Measurements from ENCODE around the gene PIGA. TPM values are rescaled to one million over a fixed set of nuclear protein-coding genes. Genes with fewer than 3 reads are reported as not detected.

PIGA gene
- polyA plus RNA-seq, 3 donors, result 6.3 to 36.1 (median 6.4) TPM

DNA sequence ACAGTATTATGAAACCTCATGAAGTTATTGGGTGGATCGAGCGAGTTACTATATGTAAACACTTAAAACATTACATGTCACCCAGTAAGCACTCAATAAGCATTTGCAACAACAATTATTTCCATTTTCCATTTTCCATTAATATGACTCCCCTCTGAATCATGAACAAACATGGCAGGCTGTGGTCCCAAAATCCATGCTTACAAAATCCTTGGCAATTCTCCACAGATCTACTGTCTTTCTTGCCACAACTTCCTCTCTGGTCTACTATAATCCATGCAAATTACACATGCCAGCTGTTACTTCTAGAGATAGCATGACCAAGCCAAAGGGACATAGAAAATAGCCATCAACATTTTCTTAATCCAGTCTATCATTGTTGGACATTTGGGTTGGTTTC is 41.9 kb downstream of the PIGA start:
- H3K9me3 ChIP-seq (replicated peaks in 1 of 2; ENCODE audit: control insufficient read depth in 1 of 2, insufficient read depth in 1 of 2, low read length in 2 of 2), result no peaks in the 10 kb centered on the region
- intact Hi-C loops (cut with micrococcal nuclease), result no loop called here
- no CpG with 5 or more reads among the region's 2 CpGs for WGBS (ENCODE audit: insufficient coverage)
- peaks cover 8 to 9% of the 10 kb centered on the region in 2 donors for H3K4me1 ChIP-seq (ENCODE audit: control insufficient read depth in 1 of 2, insufficient read depth in 2 of 2, low read length in 2 of 2)
- H3K27me3 ChIP-seq (ENCODE audit: control insufficient read depth in 2 of 2, insufficient read depth in 2 of 2, low read length in 2 of 2), result peaks cover 0 to 5% of the 10 kb centered on the region in 2 donors
- H3K36me3 ChIP-seq (replicated peaks in 1 of 2; ENCODE audit: control insufficient read depth in 1 of 2, insufficient read depth in 2 of 2, low read length in 2 of 2), result no peaks in the 10 kb centered on the region
- no peaks in the 10 kb centered on the region for H3K79me2 ChIP-seq (ENCODE audit: insufficient read depth, low read length)
- Mint-ChIP-seq H3K27ac (no peak overlapping the region), H3K4me3 (no peak overlapping the region), H3K36me3 (no peaks in the 10 kb centered on the region), H3K27me3 (ENCODE audit: low read depth in 3 of 3) (peaks cover 0 to 13% (median 0%) of the 10 kb centered on the region in 3 donors), H3K9me3 (peaks cover 0 to 1% (median 0%) of the 10 kb centered on the region in 7 donors), H3K4me1 (peaks cover 9% of the 10 kb centered on the region)
- TF ChIP-seq, protein P1, sequence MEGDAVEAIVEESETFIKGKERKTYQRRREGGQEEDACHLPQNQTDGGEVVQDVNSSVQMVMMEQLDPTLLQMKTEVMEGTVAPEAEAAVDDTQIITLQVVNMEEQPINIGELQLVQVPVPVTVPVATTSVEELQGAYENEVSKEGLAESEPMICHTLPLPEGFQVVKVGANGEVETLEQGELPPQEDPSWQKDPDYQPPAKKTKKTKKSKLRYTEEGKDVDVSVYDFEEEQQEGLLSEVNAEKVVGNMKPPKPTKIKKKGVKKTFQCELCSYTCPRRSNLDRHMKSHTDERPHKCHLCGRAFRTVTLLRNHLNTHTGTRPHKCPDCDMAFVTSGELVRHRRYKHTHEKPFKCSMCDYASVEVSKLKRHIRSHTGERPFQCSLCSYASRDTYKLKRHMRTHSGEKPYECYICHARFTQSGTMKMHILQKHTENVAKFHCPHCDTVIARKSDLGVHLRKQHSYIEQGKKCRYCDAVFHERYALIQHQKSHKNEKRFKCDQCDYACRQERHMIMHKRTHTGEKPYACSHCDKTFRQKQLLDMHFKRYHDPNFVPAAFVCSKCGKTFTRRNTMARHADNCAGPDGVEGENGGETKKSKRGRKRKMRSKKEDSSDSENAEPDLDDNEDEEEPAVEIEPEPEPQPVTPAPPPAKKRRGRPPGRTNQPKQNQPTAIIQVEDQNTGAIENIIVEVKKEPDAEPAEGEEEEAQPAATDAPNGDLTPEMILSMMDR (IDR thresholded peaks at IDR 0.05), result no peak
- H3K9ac ChIP-seq (ENCODE audit: insufficient read depth, low read length, poor library complexity, severe bottlenecking), result no peak overlapping the region
- H2AFZ ChIP-seq (ENCODE audit: insufficient read depth, low read depth, low read length, poor library complexity, severe bottlenecking), result no peak overlapping the region
- H3K4me2 ChIP-seq (replicated peaks; ENCODE audit: extremely low read depth, low read length, poor library complexity, severe bottlenecking), result no peak overlapping the region
- H4K20me1 ChIP-seq (ENCODE audit: insufficient read depth, low read length), result no peaks in the 10 kb centered on the region
- H3K27ac ChIP-seq (ENCODE audit: low read depth in 1 of 2, low read length in 2 of 2), result no peak overlapping the region
- no peak for DNase-seq
- no peak overlapping the region for H3K4me3 ChIP-seq (replicated peaks in 1 of 3; ENCODE audit: low read depth in 2 of 3, low read length in 3 of 3)

DNA sequence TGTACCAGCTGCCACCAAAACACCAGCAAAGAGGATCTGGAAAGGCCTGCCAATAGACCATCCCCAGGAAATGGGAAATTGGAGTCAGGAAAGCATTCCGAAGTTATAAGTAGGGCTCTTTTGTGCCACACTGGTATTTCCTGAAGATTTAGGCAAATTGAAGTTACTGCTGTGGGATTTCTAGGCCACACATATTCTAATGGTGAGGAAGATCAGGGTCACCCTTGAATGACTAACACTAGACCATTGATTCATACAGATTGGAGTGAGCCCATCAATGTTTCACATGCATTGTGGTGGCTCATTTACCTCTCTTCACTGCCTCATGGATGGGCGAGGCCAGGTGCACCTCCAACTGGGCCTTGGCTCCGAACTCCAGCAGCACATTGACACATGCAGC is 42.5 kb downstream of the PIGA start:
- H3K36me3 ChIP-seq (replicated peaks in 1 of 2; ENCODE audit: control insufficient read depth in 1 of 2, insufficient read depth in 2 of 2, low read length in 2 of 2), result no peaks in the 10 kb centered on the region
- H2AFZ ChIP-seq (ENCODE audit: insufficient read depth, low read depth, low read length, poor library complexity, severe bottlenecking), result no peak overlapping the region
- H3K9ac ChIP-seq (ENCODE audit: insufficient read depth, low read length, poor library complexity, severe bottlenecking), result no peak overlapping the region
- no peaks in the 10 kb centered on the region for H4K20me1 ChIP-seq (ENCODE audit: insufficient read depth, low read length)
- Mint-ChIP-seq H3K4me1 (peaks cover 3% of the 10 kb centered on the region), H3K9me3 (peaks cover 0 to 1% (median 0%) of the 10 kb centered on the region in 7 donors), H3K4me3 (no peak overlapping the region), H3K36me3 (no peaks in the 10 kb centered on the region), H3K27me3 (ENCODE audit: low read depth in 3 of 3) (peaks cover 0 to 14% (median 0%) of the 10 kb centered on the region in 3 donors), H3K27ac (no peak overlapping the region)
- H3K27me3 ChIP-seq (ENCODE audit: control insufficient read depth in 2 of 2, insufficient read depth in 2 of 2, low read length in 2 of 2), result peaks cover 0 to 5% of the 10 kb centered on the region in 2 donors
- no peaks in the 10 kb centered on the region for H3K79me2 ChIP-seq (ENCODE audit: insufficient read depth, low read length)
- H3K9me3 ChIP-seq (replicated peaks in 1 of 2; ENCODE audit: control insufficient read depth in 1 of 2, insufficient read depth in 1 of 2, low read length in 2 of 2), result no peaks in the 10 kb centered on the region
- peaks cover 2 to 3% of the 10 kb centered on the region in 2 donors for H3K4me1 ChIP-seq (ENCODE audit: control insufficient read depth in 1 of 2, insufficient read depth in 2 of 2, low read length in 2 of 2)
- TF ChIP-seq, protein P1 (IDR thresholded peaks at IDR 0.05), result no peak
- intact Hi-C loops (cut with micrococcal nuclease), result no loop called here
- H3K4me2 ChIP-seq (replicated peaks; ENCODE audit: extremely low read depth, low read length, poor library complexity, severe bottlenecking), result no peak overlapping the region
- H3K4me3 ChIP-seq (replicated peaks in 1 of 3; ENCODE audit: low read depth in 2 of 3, low read length in 3 of 3), result no peak overlapping the region
- no peak overlapping the region for H3K27ac ChIP-seq (ENCODE audit: low read depth in 1 of 2, low read length in 2 of 2)
- no CpG with 5 or more reads among the region's 3 CpGs for WGBS (ENCODE audit: insufficient coverage)
- no peak for DNase-seq

Data from CD14-positive monocyte (primary cell).